Brain pericyte (primary cell): ENCODE results near the gene CCK.
"Not testable (repeated sequence)": the region's sequence is repeated elsewhere in the genome, so short reads cannot be mapped to it uniquely, and the experiment has no call there.

Experiments used
- DNase-seq: peaks from one replicate; pipeline ENCODE4 v3.0.0-alpha.2; 2012; ENCODE audit warnings: low read depth, low spot score

CCK gene

GRCh38 chr3:42266085-42266484, at the start of gene CCK:
Gene CCK, minus strand, starts transcription at chr3:42266185. Its CDS starts 2,555 bp downstream, at chr3:42263630.
- DNase-seq, result no peak

DNA sequence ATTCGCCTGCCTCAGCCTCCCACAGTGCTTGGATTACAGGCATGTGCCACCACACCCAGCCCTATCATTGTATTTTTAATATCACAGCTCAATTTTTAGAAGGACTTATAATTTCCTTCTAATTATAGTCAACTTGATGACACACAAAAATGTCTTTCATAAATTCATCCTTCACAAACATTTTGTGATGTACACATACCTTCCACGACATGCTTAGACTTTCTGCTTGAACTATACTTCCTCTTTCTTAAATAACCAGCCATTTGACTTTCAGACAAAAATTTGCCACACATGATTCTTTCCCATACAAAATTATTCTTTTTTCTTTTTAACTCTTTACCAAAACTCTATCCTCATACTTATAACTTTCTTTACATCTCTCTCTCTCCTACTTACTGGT, 48.4 kb upstream of the CCK start:
- DNase-seq, result no peak

DNA sequence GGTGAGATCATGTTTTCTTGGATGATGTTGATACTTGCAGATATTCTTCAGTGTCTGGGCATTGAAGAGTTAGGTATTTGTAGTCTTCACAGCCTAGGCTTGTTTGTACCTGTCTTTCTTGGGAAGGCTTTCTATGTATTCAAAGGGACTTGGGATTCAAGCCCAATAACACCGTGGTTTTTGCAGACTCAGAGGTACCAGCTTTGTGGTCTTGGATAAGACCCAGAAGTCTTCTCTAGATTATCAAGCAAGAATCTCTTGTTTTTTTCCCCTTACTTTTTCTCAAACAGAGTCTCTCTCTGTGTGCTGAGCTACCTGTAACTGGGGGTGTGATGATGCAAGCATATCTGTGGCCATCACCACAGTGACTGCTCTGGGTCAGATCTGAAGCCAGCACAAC, 42.7 kb upstream of the CCK start:
- DNase-seq, result no peak

- no peak for DNase-seq
Measured at GRCh38 chr3:42306499-42306898, 40.5 kb upstream of the CCK start.

GRCh38 chr3:42302924-42303634, 37.1 kb upstream of the CCK start:
- DNase-seq, result no peak

DNA sequence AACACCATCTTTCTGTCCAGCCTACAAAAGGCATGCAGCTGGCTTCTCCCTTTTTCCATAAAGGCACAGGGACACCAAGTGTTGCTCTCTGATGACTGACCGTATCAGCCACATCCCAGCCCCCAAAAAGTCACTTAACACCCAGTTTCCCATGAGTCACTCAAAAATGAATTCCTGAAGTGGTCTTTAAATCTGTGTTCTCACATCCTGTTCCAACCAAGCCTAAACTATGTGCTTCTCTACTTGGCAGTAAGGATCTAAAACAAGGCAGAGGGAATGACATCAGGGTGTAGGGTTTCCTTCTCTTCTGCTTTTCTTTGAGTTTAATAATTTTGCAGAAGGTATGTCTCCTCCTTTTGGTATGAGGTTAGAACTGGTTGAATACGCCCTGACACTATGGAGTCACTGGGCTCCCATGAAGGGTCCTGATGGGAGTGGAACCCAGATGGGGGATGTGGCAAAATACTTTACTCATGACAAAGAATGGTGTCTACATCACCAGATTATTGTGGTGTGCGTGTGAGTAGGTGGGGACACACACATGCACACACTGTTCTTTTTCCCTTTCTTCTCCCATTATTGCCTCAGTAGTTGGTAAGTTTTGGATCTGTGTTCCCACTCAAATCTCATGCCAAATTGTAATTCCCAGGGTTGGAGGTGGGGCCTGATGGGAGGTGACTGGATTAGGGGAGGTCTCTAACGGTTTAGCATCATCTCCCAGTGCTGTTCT, 35.6 kb upstream of the CCK start:
- no peak for DNase-seq

DNA sequence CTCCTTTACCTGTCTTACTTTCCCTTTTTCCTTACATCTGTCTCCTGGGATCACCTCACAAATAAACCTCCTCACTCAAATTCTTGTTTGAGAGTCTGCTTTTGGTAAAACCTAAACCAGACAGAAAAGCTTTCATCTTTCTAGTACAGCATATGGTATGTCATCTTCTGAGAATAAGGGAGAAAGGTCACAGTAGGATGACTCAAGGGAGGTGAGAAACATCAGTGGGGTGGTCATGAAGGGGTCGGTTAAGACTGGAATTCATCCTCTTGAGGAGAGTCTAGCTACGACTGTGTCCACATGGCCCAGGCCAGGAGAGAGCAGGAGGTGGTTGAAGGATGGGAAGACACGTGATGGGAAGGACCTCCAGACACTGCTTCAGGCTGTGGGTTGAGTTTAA, 34.8 kb upstream of the CCK start:
- DNase-seq, result no peak

- no peak for DNase-seq
Measured at GRCh38 chr3:42300013-42300412, 34.0 kb upstream of the CCK start.

- DNase-seq, result no peak
Measured at GRCh38 chr3:42298259-42298658, 32.3 kb upstream of the CCK start.

DNA sequence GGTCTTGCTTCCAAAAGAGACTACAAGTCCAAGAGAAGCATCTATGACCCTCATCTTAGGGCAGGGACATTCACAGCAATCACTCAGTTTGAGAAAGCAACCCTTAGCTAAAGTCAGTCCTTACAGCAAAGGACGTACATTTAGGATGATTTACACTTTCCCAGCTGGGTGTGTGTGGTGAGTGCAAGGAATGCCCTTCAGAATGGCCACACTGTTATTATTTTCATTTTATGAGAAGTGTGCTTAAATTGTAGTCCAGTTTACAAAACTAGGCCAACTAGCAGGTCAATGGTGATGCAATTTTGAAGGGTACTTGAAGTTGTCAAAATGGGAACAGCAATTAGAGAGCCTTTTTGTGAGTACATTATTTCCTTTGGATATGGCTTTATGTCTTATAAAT, 26.0 kb upstream of the CCK start:
- no peak for DNase-seq

DNA sequence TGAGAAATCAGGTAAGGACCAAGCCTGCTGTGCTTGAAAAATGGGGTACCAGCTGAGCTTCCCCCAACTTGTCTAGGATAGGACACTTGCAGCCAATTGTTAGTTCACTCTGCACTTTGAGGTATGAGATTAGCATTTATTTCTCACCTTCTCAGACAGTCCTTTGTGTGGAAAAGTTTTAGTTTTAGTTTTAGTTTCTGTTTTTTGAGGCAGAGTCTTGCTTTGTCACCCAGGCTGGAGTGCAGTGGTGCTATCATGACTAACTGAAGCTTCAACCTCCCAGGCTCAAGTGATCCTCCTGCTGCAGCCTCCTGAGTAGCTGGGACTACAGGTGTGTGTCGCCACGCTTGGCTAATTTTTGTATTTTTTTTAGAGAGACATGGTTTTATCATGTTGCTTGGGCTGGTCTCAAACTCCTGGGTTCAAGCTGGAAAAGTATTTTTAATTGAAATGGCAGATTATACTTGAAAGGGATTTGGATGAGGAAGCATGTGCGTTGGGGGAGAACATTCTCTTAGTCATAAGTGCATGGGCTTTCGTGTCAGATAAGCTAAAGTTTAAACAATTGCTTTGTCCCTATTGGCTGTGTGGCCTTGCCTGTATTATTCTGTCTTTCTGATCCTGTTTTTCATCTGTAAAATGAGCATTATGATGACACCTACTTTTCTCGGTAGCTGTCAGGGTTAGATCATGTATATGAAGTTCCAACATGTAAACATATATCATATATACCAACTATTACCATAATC, 25.2 kb upstream of the CCK start:
- DNase-seq, result no peak

DNA sequence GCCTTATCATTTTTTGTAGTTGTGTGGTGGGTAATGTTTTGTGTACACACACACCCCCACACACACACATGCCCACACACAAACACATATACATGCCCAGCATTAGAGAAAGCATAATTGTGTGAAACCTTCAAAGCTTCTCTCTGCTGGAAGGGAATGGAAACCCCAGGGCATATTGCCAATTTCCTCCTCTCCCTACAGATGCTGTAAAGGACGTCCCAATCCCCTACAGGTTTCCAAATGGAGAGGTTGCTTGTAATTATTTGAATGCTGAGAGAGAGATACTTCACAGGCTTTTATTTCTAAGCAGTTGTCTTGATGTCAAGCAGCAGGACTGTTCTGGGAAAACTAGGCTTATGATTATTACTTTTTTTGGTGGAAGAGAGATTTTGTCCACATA, 23.0 kb upstream of the CCK start:
- no peak for DNase-seq

DNA sequence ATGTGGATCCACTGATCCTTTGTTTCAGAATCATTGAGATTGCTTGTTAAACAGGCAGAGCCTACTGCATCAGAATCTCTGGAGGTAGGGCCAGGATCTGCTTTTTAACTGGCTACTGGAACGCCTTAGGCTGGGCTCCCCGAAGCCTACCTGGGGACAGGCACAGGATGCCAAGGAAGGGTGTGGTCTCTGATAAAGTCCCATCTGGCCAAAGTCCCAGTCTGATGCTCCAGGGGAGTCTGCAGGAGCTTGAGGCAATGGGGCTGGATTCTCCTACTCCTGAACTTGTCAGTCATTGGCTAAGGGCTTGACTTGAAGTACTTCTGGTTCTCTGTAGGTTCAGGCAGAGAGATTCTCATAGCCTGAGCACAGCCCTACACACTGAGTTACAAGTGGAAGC, 22.4 kb upstream of the CCK start:
- DNase-seq, result no peak

DNA sequence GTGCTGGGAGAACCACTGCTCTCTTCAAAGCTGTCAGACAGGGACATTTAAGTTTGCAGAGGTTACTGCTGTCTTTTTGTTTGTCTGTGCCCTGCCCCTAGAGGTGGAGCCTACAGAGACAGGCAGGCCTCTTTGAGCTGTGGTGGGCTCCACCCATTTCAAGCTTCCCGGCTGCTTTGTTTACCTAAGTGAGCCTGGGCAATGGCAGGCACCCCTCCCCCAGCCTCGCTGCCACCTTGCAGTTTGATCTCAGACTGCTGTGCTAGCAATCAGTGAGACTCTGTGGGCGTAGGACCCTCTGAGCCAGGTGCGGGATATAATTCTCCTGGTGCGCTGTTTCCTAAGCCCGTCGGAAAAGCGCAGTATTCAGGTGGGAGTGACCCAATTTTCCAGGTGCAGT, 21.4 kb upstream of the CCK start:
- DNase-seq, result not testable (repeated sequence)

DNA sequence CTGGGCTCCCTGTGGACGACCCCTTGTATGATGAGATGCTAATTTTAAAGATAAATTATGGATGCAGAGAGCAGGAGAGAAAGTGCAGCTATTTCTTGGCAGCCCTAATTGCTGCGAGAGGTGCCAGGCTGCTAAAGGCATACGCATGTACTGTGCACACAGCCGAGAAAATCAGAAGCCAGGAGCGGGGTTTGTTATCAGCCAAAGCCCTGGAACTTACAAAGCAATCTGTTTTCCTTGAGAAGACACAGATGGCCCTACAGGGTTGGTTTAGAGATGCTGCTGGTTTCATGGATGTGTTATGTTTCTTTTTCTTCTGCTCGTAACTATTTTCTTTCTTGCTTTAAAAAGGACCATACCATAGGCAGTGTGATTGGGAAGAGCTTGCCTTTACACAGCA, 11.7 kb upstream of the CCK start:
- DNase-seq, result no peak

DNA sequence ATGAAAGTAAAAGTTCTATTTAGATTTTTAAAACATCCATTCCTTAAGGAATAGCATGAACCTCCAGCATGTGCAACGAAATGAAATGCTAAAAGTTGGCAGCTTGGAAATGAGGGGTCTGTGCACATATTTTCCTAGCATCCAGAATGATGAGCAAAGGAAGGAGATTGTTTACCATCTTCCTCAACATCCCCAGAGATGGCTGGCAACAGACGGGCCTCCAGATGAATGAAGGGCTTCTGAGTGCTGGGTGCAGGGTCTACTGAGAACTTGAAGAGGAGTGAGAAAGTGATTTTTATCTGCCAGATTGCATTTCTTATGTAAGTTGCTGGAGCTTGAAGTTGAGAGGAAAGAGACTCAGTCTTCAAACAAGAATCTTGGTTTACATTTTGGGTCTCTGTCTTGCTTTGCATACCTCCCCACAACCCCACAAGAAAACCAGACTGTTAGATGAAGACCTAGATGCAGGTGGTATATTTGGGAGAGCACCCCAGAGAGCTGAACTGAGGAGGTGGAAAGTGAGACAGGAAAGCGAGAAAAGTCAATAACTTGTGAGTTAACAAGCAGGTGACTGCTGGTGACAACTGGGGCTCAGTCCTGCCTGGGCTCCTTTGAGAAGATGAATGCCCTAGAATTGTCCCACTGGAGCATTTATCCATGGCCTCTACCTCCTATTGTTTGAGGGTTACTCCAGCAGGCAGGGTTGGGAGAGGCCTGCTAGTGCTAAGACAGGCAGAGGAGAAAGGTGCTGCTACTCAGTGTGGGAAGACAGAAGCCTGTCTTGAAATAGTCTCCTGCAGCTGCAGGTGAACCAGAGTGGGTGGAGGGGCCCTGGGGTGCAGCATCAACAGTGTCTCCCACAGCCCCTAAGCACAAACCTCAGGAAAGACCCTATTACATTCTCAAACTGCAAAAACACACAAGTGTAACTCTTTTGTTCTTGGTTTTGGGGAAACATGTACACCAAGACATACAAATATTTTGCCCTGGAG, 10.5 kb upstream of the CCK start:
- no peak for DNase-seq

DNA sequence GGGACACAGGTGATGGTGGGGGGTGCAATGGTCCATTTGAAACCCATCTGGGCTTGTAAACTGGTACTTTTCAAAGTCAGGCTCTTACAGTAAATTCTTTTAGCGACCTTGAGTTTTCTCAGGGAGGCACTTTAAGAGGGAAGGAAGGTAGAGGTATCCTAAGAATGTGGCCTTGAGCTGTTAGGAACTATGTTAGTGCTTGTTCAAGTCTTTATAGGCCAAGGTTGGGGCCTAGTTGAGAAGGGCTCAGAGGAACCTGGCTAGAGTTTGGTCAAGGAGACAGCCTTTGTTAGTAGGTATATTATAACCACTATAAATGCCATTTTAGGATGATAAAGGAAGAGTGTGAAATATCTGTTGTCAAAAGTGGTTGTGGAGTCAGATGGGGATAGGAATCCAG, 9.2 kb upstream of the CCK start:
- no peak for DNase-seq

DNA sequence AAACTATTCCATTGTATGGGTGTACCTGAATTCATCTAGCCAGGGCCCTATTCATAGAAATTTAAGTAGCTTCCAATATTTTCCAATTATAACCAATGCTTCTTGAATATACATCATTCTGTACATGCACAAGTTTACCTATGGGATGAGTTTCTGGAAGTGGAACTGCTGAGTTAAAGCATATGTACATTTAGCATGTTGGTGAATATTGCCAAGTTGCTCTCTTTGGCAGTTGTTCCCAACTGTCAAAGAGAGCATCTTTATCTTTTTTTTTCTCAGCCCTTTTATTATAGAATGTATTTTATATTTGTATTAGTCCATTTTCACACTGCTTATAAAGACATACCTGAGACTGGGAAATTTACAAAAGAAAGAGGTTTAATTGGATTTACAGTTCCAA, 8.3 kb upstream of the CCK start:
- DNase-seq, result no peak

DNA sequence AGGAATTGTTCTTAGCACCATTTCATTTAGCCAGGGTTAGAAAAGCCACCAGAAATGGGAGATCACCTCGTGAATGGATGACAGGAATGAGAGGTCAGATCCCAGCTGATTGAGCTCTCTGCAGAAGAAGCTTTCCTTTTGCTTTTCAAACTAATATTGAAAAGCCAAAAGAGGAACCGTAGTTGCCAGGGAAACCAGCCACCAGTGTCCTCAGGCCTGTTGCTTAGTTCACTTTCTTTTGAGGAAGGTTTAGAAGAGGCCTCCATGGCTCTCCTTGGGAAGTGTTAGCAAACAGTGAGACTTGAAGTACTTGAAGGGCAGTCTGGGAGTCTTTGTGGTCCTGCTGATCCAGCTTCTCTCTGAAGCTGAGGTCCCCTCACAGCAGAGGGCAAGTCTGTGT, 7.4 kb upstream of the CCK start:
- DNase-seq, result no peak

GRCh38 chr3:42271786-42272185, 5.8 kb upstream of the CCK start:
- DNase-seq, result no peak

DNA sequence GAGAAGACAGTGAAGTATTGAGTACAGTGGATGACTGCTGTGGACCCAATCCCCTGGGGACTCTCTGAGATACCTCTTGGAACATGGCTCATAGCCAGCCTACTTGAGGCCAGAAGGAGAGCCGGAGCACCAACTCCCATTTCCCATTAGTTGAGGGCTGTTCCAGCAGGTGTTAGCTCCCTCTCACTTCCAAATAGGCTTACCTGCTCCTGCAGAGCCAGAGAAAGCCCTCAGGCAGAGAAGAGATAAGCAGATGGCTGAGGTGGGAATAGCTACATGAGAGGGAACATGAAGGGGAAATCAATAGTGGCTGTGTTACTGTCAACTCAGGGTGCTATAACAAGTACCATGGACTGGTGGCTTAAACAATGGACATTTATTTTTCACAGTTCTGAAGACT, 4.6 kb upstream of the CCK start:
- no peak for DNase-seq

GRCh38 chr3:42269647-42270046, 3.7 kb upstream of the CCK start:
- DNase-seq, result no peak
